Astrocyte of the cerebellum (primary cell): Measurements from ENCODE around the gene FCN1.

Experiments used
- DNase-seq: peaks from one replicate; pipeline ENCODE4 v3.0.0-alpha.2; 2011; ENCODE audit warnings: low read depth
- H3K4me3 ChIP-seq: 2 replicates; pipeline ENCODE4 v1.5.1; 2011; ENCODE audit warnings: mild to moderate bottlenecking, low read depth, low read length, moderate library complexity
- in situ Hi-C: cut with HindIII; loops from 2 replicates; pipeline ENCODE4 v1.10.0; 2017; ENCODE audit warnings: low sequenced_read_pairs
- TF ChIP-seq, protein P1 (sequence below): IDR thresholded peaks from 2 replicates; pipeline ENCODE4 v1.5.1; 2012; ENCODE audit warnings: low read length, low read depth, moderate library complexity, mild to moderate bottlenecking; ENCODE audit errors: missing control alignments

FCN1 gene

DNA sequence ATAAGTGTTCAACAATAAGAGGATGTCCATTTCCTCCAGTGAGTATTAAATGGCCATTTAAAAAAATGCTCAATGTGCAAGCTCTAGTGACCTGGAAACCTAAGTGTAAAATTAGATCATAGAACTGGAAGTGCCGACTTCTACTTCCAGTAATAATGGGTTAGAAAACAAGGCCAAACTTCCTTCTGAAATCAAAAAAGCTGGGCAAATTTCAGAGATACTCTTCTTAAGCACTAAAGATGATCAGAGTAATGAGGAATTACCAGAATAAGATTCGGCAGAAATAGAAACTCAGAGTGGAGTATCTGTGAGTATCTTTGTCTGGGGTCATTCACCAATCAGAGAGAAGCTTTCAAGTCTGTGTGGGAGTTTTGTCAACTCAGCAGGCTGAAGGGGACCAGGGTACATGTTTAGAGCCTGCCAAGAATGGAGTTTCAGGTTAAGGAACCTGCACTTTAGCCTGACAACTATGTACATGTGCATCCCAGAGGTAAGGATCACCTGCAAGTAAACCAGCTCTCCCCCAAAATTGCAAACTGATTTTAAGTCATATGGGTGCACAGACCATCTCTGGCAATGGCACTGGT is 20.0 kb downstream of the FCN1 start:
- DNase-seq: no peak
- in situ Hi-C loops: no loop called here
- H3K4me3 ChIP-seq: no peak overlapping the region
- TF ChIP-seq, protein P1, sequence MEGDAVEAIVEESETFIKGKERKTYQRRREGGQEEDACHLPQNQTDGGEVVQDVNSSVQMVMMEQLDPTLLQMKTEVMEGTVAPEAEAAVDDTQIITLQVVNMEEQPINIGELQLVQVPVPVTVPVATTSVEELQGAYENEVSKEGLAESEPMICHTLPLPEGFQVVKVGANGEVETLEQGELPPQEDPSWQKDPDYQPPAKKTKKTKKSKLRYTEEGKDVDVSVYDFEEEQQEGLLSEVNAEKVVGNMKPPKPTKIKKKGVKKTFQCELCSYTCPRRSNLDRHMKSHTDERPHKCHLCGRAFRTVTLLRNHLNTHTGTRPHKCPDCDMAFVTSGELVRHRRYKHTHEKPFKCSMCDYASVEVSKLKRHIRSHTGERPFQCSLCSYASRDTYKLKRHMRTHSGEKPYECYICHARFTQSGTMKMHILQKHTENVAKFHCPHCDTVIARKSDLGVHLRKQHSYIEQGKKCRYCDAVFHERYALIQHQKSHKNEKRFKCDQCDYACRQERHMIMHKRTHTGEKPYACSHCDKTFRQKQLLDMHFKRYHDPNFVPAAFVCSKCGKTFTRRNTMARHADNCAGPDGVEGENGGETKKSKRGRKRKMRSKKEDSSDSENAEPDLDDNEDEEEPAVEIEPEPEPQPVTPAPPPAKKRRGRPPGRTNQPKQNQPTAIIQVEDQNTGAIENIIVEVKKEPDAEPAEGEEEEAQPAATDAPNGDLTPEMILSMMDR: no peak

DNA sequence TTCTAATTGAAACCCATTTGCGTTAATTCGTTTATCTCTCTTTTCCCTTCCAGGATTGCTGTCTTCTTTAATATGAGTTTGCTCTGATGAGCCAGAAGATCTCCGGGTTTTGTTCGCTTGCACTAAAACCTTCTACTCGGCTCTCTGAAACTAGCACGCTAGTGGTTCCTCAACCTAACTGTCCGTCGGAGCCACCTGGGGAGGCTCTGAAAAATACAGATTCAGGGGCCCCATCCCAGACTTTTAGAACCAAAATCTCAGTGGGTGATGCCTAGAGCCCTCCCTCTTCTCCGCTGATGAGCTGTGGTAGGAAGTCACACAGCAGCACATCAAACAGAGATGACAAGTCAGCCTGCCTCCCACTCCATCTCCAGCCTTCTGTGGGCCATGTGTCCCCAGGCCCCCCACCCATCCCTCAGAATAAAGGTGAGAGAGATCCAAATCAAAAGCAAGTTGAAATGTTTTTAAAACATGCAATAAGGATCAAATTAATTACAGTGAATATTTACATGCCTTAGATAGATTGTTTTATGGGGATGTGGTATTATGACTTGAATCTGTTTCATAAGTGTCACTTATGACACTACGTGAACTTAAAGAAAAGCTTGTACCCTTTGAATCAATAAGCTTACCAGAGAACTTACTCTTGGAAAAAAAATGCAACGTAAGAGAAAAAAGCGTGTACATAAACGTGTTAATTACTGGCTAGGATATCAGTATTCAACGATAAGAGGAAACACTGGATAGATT is 20.7 kb downstream of the FCN1 start:
- no peak overlapping the region for H3K4me3 ChIP-seq
- no peak for DNase-seq
- TF ChIP-seq, protein P1: no peak
- in situ Hi-C loops: no loop called here

DNA sequence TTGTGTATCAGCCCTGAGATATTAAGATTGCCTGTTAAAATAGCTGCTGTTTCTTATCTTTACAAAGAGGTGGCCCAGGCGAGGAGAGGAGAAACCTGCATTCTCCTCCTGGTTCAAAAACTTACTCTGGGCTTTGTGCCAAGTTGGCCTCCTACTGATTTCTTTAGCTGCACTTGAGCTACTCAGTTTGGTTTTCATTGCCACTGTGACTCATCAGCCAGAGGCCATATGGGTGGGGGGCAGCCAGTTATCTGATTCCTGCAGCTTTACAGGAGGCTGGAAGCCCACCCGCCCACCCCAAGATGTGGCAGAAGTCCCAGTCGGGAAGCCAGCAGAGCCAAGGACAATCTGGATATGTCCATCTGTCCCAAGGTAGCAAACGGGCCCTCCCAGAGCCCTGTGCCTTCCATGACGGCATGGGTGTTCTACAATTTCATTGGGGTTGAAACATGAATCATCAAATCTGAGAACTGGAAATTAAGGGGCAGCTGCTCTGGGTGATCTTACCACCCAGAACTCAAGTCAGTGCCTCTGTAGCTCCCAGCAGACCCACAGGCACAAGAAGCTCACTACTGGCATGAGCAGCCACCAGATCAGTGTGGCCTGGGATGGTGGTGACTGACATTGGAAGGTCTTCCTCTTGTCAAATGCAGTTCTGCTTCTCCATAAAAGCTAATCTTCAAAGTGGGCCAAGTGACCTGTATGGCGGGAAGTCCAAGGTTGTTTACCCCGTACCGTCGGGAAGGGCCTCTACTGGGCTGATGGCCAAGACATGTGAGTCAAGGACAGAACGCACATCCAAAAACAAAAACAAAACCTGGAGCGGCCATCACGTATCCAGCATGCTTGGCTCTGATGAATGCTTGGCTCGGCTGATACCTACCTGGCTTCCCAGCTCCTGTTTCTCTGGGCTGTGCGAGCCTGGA is 21.5 kb downstream of the FCN1 start:
- TF ChIP-seq, protein P1: no peak

DNA sequence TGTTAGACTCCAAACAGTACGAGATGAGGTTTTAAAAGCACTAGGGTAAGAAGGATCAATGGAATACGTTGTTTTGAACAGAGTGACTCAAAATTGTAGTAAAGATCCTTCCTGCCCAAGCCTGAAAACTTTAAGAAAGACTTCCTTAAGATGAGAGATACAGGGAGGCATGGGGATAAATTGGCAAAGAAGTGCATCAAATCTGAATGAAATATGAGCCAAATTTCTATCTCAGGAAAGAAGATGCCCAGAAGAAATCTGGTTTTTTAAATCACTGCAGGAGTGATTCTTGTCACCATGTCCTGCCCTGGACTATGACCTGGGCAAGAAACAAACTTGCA is 22.2 kb downstream of the FCN1 start:
- in situ Hi-C loops: no loop called here
- no peak overlapping the region for H3K4me3 ChIP-seq
- DNase-seq: no peak
- TF ChIP-seq, protein P1: no peak

More for the DNA sequence above, 21.5 kb downstream of the FCN1 start:
- in situ Hi-C loops: no loop called here
- no peak overlapping the region for H3K4me3 ChIP-seq
- DNase-seq: peak; percentile 79

DNA sequence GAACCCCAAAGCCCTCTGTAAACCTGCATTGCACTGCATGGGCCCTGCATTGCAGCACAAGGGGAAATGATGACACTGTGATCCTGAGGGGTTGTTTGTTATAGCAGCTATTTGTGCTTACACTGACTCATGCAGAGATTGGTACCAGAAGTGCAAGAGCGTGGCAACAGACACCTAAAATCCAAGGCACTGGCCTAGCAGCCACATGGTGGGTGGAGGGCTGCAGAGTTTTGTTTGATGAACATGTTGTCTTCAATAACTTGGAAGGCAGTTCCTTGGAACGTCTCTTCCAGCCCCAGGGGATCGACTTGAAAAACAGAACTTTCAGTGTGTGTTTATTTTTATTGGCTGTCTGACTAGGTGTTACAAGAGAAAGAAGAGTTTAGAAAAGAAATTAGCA is 22.6 kb downstream of the FCN1 start:
- in situ Hi-C loops: no loop called here
- TF ChIP-seq, protein P1: no peak
- H3K4me3 ChIP-seq: no peak overlapping the region
- peak; percentile 45 for DNase-seq

DNA sequence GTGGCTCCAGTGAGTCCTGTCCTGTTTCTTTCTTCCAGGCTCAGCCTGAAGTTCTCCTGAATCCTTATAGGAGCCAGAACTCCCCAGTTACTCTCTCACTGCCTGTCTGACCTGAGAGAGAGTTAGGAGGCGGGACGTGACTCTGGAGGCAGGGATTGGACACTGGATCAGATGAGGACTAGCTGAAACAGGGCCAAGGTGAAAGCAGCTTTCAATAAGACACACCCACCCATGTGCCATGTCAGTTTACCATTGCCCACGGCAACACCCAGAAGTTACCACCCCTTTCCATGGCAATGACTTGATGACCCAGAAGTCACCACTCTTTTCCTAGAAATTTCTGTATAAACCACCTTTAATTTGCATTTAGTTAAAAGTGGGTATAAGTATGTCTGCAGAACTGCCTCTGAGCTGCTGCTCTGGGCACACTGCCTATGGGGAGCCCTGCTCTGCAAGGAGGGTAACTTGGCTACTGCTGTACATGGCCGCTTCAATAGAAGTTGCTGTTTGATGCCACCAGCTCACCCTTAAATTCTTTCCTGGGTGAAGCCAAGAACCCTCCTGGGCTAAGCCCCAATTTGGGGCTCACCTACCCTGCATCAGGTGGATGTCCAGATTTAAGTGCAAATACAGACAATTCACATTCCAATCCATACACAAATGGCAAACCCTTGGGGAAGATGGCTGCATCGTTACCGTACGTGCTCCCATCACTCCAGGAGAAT is 23.4 kb downstream of the FCN1 start:
- H3K4me3 ChIP-seq: no peak overlapping the region
- TF ChIP-seq, protein P1: no peak
- in situ Hi-C loops: no loop called here
- DNase-seq: no peak
